ENCODE results near the gene LRRC66.
A peak's percentile ranks its signal among the peaks of the same experiment; 100 is the strongest.

The LRRC66 gene, protein sequence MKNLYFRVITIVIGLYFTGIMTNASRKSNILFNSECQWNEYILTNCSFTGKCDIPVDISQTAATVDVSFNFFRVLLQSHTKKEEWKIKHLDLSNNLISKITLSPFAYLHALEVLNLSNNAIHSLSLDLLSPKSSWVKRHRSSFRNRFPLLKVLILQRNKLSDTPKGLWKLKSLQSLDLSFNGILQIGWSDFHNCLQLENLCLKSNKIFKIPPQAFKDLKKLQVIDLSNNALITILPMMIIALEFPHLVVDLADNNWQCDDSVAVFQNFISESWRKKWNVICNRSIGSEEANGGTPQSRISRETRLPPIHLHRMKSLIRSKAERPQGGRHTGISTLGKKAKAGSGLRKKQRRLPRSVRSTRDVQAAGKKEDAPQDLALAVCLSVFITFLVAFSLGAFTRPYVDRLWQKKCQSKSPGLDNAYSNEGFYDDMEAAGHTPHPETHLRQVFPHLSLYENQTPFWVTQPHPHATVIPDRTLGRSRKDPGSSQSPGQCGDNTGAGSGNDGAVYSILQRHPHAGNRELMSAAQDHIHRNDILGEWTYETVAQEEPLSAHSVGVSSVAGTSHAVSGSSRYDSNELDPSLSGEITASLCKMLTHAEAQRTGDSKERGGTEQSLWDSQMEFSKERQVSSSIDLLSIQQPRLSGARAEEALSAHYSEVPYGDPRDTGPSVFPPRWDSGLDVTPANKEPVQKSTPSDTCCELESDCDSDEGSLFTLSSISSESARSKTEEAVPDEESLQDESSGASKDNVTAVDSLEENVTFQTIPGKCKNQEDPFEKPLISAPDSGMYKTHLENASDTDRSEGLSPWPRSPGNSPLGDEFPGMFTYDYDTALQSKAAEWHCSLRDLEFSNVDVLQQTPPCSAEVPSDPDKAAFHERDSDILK

DNA sequence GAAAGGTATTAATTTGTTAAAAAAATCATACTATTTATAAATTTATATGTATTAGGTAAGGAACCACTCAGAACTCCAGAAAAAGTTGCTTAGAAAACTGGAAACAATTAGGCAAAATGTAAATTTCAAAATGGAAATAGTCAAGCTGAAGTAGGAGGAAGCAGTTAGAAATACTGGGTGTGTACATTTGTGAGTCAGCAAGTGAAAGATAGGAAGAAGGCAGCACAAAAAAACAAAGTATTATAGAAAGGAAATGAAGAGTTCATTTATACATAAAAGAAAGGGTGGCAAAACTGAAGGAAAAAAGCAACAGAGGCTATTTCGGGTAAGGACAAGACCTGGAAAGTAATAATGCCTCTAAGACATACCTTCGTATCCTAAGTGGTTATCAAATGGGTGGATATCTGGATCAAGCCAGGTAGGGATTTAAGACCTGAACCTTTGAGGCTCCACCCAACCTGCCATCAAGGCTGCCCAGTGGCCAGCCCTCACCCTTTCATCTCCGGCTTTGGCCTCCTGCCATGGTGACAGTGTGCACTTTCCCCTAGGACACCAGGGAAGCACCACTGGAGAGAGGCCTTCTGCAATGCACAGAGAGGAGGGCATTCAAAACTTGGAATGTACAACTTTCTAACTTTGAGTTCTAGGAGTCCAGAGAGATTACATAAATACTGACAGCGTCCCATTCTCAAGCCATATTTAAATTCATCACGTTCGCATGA lies at the start of gene LRRC66:
Gene LRRC66, minus strand, starts transcription at position 428 of the 722 bp plus-strand sequence. CDS start 2,750 bp downstream, outside the sequence.
- DNase-seq, result no peak

DNA sequence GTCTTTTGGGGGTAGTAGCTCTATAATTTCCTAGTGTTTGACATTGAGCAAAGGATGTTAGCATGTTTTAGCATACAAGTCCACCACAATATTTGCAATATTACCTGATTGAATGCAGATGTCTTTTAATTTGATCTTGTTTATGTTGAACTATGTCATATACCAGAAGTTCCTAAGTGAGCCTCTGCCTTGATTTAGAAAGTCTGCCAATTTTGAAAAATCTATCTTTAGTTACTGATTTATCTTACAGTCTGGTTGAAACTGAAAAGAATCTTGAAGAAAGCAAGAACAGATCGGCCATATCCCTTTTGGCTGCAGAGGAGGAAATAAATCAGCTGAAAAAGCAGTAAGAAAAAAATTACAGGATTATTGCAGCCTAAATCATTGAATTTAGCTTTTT lies 49.4 kb upstream of the LRRC66 start:
- DNase-seq, result no peak

DNA sequence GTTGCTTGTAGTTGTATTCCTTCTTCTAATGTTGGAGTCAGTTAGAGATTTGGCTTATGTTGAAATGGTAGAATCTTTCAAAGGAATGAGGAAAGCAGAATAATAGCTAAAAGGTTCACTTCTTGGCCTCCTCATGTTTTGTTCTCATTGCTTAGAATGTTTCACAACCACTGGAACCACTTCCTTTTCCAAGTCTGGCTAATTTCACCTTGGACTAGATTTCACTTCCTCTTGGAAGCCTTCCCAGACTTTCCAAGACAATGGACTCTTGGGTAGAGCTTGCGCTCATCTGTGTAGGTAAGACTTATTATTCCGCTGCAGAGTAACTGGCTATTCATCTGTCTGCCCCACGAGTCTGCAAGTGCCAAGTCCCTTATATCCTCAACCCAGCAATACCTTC lies 39.2 kb upstream of the LRRC66 start:
- peak in 3 of 58 donors; percentile 1 to 8 (median 7) for DNase-seq

DNA sequence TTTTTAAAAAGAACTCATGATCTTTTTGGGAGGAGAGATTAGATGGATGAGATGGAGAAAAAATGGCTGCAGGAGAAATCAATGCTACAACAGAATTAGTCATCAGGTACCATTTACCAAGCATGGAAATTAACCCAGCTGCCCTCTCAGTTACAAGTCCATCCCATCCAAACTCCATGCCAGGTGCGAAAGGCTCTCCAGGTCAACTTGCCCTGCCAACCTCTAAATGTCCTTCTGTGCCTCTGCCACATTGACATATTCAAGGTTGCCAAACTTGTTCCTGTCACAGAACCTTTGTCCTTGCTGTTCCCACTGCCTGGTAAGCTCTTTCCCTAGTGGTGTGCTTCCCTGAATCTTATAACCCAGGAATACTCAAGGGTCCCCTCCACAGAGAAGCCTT lies 38.1 kb upstream of the LRRC66 start:
- DNase-seq, result no peak

DNA sequence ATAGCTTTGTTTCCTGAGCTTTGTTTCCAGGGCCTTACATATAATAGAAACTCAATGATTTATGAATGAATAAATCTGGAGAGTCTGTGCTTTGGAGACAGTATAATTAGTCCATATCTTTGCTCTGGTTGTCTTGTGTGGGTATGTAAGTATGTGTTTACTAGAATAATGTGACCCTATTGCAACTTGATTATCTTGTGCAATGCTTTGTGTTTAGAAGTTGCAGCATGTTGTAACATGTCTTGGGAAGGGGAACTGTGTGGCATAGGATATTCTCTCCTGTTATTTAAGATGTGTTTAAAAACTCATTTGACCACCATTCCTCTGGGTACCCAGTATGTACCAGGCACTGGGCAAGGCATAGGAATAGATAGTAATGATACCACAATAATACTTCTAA lies 37.0 kb upstream of the LRRC66 start:
- DNase-seq, result no peak

DNA sequence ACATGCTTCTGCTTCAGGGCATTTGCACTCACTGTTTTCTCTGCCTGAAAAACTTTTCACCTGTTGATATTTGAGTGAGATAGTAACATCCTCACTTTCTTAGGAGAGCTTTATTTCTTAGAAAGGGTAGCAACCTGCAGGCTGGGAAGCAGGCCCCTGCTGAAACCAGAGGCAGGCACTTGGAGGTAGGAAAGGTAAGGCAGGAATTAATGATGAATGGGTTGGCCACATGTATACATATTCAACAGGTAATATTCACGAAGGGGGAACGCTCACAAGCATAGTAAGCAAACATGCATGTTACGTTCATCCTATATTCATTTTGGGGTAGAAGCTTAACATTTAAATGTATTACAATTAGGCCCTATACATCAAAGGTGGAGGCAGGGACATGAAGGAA lies 34.1 kb upstream of the LRRC66 start:
- no peak for DNase-seq

DNA sequence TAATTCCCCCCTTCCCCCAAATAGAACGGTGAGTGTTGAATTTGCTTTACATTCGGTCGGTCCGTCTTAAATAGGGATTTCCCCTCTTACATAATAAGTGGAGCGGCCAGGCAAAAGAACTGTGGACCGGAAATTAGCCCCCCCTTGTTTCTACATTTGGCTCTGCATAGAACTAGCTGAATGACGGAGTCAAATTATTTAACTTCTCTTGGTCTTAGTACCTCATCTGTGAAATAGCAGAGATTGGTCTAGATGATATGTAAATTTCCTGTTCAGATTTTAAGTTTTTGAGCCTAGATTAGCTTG lies 32.3 kb upstream of the LRRC66 start:
- no peak for DNase-seq

DNA sequence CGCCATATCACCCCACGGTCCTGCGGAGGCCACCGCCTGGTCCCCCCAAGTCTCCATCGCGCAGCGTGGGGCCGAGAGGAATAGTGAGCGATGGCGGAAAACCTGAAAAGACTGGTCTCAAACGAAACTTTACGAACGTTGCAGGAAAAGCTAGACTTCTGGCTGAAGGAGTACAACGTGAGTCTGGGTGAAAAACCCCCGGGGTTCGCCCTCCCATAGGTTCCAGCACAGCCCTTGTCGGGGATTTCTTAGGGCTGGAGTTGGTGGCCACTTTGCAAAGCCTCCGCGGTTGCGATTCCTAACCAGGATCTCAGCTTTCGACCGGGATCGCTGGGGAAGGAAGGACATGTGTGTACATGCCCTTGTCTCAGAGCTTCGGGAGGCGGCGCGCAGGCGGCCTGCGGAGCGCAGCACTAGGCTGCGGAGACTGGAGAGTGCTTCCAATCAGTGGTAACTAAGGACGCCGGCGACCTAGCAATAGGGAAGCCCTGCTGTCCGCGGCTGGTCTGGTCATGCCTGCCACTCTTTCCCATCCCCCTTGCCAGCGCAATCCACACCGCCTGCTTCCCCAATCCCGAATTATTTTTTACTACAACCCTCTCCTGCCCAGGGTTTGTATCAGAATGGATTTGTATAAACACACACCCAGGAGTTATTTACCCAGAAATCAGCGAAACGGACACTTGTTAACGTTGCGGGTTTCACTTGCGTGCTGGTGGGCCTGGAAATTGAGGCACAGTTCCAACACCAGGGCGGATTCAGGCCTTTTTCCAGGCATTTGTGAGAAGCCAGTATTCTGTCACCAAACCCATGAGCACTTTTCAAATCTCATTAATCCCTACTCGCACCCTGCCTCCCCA lies 31.7 kb upstream of the LRRC66 start:
- DNase-seq, result peak in 39 of 58 donors; percentile 1 to 64 (median 23)

DNA sequence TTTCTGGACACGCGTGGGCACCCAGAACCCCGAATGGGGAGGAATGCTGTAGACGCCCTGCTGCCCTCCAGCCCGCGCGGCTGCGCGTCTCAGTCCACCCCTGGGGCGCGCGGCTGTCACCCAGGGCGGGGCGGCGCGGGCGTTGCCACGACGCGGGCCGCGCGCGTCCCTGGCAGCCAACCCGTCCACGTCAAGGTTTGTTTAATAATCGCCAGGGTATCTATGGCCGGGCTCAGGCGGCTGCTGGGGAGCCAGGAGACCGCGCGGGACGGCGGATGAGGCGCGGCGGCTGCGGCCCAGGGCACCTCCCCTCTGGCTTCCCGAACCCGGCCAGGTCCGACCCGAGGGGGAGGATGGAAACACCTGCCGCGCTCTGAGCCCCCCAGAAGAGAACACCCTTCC lies 31.1 kb upstream of the LRRC66 start, which contains the start of gene SPATA18:
Gene SPATA18, plus strand, starts transcription at position 92 of the 402 bp plus-strand sequence. CDS start 401 bp downstream, outside the sequence.
- peak in 4 of 58 donors; percentile 3 to 31 (median 12) for DNase-seq

DNA sequence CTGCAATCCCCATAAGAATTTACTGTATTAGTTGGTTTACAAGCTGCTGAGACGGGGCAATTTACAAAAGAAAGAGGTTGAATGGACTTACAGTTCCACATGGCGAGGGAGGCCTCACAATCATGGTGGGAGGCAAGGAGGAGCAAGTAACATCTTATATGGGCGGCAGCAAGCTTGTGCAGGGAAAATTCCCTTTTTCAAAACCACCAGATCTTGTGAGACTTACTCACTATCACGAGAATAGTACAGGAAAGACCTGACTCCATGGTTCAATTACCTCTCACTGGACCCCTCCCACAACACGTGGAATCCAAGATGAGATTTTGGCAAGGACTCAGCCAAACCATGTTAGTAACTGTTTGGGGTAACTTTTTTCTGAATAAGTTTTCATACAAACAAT lies 29.1 kb upstream of the LRRC66 start:
- DNase-seq, result no peak

DNA sequence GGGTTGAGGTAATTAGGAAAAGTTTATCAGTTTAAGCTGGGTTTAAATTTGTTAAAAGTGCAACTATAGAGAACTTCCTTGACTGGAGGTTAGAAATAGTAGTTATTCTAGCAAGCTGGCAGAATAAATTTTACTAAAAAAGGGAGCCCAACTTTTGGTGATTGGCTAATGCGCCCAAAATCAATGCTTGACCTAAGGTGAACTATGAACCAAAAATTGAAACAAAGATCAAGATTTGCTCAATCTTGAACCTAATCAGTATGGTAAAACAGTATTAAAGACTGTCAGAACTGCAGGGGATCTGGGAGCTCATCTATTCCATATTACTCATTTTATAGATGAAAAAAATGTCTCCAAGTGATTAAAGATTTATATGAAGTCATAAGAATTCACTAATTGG lies 24.9 kb upstream of the LRRC66 start:
- no peak for DNase-seq

DNA sequence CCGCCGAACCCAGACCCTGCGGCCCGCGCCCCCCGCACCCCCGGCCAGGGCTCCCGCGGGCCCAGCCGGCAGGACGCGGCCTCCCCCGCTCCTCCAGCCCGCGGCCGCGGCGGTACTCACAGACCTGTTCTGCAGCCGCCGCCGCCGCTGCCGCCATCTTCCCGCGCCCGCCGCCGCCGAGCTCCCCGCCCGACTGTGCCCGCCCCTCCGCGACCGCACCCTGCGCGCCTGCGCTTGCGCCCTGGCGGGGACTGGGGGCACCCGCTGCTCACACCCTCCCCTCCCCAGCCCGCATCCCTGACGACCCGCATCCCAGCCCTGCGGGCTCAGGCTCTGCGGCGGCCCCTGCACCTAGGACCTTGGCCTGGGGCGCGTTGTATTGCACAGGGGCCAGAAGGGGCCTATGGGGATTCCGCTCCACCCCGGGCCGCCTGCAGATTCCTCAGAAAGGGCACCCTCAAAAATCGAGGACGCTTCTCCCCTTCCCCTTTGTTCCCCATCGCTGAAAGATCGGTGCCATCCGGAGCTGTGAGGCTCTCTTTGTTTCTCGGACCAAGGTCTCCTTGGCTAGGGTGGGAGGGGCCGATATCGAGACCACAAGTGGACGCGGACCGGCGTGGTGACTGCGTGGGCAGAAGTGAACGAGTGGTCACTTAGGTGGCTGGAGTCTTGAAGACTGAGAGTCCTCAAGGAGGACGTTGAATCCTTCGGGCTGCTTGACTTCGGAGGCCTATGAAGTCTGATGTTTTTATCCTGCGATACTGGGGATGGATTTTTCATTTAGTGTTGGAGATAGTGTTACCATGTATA lies 18.1 kb upstream of the LRRC66 start, which contains the start of gene SGCB:
Gene SGCB, minus strand, starts transcription at position 197 of the 810 bp plus-strand sequence. Its CDS starts 40 bp downstream, at position 157.
- DNase-seq, result peak in 57 of 58 donors; percentile 19 to 85 (median 74)

DNA sequence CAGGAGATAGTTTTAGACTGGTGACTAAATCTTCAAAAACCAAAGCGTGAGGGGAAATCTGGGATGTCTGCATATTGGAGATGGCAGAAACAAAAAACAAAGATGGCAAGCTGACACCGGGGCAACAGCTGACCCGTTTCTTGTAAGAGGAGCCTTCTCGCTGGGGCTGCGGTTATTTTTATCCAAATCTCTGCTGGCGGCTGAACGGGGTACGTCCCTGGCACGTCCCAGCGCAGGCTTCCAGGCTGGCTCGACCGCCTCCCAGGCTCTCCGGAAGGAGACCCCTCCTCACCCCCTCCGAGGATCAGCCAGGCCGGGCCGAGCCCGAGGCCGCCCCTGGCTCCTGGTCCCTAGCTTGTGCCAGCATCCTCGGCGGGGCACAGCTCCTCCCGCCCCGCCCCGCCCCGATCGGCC lies 17.5 kb upstream of the LRRC66 start:
- peak in 49 of 58 donors; percentile 14 to 82 (median 63) for DNase-seq

DNA sequence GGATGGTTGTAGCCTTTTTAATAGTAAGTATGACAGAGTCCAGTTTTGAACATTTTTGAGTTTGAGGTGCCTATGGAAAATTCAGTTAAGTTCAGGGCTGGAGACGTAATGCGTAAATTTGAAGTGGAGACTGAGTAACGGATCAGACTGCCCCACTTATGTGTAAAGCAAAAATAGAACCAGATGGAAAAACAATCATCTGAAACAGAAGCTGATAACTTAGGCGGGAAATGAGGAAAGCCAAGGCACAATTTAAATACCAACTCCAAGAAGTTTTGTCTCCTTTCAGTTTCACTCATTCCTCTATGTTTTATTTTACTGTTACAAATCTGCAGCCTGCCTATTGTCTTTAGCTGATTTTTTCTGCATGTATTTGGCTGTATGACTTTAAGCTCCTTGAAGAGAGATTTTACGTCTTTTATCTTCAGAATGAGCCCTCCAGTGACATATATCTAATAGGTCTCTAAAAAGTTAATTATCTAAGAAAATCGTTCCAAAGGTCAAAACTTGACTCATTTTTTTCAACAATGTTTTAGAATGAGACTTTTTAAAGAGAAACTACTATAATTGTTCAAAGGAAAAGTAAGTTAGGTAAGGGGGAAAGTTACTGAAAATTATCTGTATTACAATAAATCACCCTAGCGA lies 16.8 kb upstream of the LRRC66 start:
- DNase-seq, result no peak

DNA sequence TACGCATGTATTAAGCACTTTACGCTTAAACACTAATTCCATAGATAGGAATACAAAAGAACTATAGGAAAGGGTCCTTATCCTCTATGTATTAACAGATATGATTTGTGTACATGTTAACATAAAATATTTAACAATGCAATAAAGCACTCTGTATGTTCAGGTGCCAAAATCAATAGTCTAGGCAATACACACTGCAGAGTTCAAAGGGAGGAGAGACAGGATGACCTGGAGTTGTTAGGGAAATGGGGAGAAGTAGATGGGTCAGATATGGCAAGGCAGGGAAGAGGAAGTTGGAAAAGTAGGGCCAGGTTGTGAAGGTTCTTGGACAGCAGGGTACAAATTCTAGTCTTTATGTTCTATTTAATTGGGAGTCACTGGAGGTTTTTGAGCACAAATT lies 15.0 kb upstream of the LRRC66 start:
- no peak for DNase-seq

DNA sequence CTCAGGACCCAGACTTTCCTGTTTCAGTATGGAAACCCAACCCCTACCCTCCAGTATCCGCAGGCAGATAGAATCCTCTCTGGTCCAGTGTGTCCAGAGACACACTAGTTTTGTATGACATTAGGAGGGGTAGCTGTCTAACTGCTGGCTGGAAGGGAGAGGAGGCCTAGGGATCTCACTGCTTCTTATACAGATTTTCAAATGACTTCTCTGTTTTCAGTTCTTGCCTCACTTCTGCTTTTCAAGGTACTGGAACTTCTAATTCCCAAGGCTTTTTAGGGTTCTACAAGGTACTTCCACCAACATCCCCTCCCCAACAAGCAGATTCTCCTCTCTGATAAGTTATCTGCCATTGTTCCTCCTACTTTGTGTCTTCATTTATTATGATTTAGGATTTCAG lies 11.8 kb upstream of the LRRC66 start:
- no peak for DNase-seq

DNA sequence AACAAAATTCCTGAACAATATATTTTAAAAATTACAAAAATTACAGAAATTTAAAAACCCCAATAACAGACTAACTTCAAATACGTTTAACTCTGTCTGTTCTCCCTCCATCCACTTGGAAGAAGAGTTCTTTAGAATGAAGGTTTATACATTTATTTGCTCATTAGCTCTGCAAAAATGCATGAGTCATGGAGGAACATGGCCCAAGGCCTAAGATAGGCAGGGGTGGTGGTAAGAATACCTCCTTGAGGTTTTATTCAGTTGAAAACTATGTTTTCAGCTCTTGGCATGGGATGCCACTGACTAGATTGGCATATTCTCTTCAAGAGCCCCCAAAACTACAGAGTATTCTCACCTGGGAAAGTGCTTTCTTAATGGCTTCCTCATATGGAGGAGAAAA lies 8.8 kb upstream of the LRRC66 start:
- no peak for DNase-seq

DNA sequence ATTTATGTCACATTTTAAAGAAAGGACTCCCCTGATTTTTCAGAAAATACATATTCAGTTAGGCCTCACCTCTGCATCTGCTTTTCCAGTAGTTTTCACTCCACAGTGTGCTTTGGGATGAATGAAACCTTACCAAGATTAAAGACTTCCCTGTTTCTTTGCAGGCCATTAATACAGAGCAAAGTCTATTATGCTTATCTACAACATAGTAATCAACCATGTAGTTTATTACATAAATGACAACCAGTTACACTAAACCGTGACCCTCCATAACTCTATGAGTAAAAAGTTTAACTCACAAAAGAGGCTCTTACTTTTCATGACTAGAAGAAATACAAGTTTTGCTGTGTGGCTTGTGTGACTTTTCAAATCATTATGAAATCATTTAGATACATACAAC lies 2.3 kb downstream of the LRRC66 start:
- DNase-seq, result no peak

DNA sequence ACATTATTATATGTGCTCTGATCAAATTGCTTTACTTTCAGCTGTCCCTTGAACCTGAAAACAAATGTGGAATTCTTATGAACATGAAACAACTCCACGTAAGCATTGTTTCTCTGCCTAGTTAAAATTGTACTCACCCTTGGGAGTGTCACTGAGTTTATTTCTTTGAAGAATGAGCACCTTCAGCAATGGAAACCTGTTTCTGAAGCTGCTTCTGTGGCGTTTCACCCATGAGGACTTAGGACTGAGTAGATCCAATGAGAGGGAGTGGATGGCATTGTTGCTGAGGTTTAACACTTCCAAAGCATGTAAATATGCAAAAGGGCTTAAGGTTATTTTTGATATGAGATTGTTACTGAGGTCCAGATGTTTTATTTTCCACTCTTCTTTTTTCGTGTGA lies 3.2 kb downstream of the LRRC66 start:
- no peak for DNase-seq
